Lower leg skin (tissue), 4 donors: ENCODE results near the gene ITGA2B. TPM values are rescaled to one million over a fixed set of nuclear protein-coding genes. Genes with fewer than 3 reads are reported as not detected.

Experiments
- DNase-seq, 2 donors: peaks; one replicate each; pipeline ENCODE4 v3.0.0-alpha.2; 2019; ENCODE audit warnings: low spot score in 2 of 2
- H3K4me3 ChIP-seq: fragments of 200-600 bp; sonication (generic); 2 replicates; pipeline ENCODE4 v1.5.1; 2017; ENCODE audit warnings: mild to moderate bottlenecking, low read depth; ENCODE audit not compliant: poor library complexity, severe bottlenecking
- POLR2A ChIP-seq, 2 donors: fragments of 450-650 bp; IDR thresholded peaks; one replicate each; pipeline ENCODE4 v1.6.1; 2016 to 2017; ENCODE audit warnings: antibody characterized with exemption in 2 of 2, mild to moderate bottlenecking in 1 of 2, moderate library complexity in 1 of 2
- WGBS, 2 donors: methylation state at CpG; one replicate each; pipeline ENCODE4 v1.1.5; 2018; 5-methylcytosine and 5-hydroxymethylcytosine counted together
- intact Hi-C: fragments of 100-400 bp; cut with DNase I; formaldehyde crosslinking; loops from one replicate; pipeline ENCODE4 v1.15.0; 2023; ENCODE audit warnings: low total_unique reads
- total RNA-seq, 4 donors: library from RNA; depleted of rRNA; stranded (reverse); fragments of >200 nt; gene quantifications; one replicate each; pipeline ENCODE4 v1.1.0, GENCODE V29; 2016
- TF ChIP-seq, protein P1 (sequence below), 3 donors: fragments of 450-650 bp; IDR thresholded peaks; one replicate each; pipeline ENCODE4 v1.5.1; 2016; ENCODE audit warnings: antibody characterized with exemption in 3 of 3, mild to moderate bottlenecking in 3 of 3, moderate library complexity in 2 of 3

The ITGA2B gene
- total RNA-seq, 4 donors from 2014 or later, result 0.10 to 0.30 TPM; not detected in 2

DNA sequence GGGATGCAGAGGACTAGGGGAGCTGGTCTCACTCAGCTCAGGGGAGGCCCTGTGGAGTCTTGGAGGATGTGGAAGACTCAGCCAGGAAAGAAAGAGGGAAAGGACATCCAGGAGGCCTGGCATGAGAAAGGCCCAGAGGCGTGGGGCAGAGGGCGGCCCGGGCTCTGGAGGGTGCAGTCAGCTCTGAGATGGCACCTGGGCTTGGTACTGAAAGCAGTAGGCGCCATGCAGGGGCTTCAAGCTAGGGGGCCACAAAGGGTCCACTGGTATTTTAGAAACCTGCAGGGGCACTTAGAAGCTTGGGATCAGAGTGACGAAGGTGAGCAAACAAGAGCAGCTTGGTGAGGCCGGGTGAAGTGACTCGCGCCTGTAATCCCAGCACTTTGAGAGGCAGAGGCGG is 31.4 kb downstream of the ITGA2B start:
- no peak overlapping the region for H3K4me3 ChIP-seq
- intact Hi-C loops, result no loop called here
- TF ChIP-seq POLR2A (IDR thresholded peaks at IDR 0.05), result no peak
- TF ChIP-seq, protein P1, sequence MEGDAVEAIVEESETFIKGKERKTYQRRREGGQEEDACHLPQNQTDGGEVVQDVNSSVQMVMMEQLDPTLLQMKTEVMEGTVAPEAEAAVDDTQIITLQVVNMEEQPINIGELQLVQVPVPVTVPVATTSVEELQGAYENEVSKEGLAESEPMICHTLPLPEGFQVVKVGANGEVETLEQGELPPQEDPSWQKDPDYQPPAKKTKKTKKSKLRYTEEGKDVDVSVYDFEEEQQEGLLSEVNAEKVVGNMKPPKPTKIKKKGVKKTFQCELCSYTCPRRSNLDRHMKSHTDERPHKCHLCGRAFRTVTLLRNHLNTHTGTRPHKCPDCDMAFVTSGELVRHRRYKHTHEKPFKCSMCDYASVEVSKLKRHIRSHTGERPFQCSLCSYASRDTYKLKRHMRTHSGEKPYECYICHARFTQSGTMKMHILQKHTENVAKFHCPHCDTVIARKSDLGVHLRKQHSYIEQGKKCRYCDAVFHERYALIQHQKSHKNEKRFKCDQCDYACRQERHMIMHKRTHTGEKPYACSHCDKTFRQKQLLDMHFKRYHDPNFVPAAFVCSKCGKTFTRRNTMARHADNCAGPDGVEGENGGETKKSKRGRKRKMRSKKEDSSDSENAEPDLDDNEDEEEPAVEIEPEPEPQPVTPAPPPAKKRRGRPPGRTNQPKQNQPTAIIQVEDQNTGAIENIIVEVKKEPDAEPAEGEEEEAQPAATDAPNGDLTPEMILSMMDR (IDR thresholded peaks at IDR 0.05), result no peak
- 89 to 90% methylated on average over 9 of the region's 9 CpGs for whole genome bisulfite sequencing, 2 donors
- no peak for DNase-seq

GRCh38 chr17:44356241-44356640 is 33.2 kb downstream of the ITGA2B start:
- no peak for TF ChIP-seq POLR2A (IDR thresholded peaks at IDR 0.05)
- TF ChIP-seq, protein P1 (IDR thresholded peaks at IDR 0.05), result no peak
- no peak overlapping the region for H3K4me3 ChIP-seq
- DNase-seq, result no peak
- WGBS, 2 donors, result 67 to 83% methylated on average over 11 of the region's 11 CpGs
- intact Hi-C loops, result no loop called here

DNA sequence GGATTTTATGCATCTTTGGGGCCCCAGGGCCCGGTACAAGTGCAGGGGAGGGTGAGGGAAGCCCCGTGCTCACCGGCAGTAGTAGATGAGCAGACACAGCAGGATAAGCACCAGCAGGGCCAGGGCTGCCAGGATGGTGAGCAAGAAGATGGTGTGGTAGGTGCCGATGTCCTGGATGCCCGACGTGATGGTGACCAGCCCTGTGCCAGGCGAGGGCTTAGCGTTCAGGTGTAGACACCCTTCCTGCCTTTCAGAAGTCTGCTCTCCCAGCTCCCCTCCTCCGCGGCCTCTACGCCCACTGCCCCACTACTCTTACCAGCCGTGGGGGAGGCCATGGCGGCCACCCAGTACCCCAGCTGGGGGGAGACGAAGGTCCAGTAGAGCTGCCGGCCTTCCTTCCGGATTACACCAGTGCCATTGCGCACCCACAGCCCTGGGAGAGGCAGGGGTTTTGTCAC is 33.8 kb downstream of the ITGA2B start:
- TF ChIP-seq, protein P1 (IDR thresholded peaks at IDR 0.05), result no peak
- no peak for TF ChIP-seq POLR2A (IDR thresholded peaks at IDR 0.05)
- 78 to 83% methylated on average over 16 to 17 of the region's 17 CpGs for WGBS, 2 donors

DNA sequence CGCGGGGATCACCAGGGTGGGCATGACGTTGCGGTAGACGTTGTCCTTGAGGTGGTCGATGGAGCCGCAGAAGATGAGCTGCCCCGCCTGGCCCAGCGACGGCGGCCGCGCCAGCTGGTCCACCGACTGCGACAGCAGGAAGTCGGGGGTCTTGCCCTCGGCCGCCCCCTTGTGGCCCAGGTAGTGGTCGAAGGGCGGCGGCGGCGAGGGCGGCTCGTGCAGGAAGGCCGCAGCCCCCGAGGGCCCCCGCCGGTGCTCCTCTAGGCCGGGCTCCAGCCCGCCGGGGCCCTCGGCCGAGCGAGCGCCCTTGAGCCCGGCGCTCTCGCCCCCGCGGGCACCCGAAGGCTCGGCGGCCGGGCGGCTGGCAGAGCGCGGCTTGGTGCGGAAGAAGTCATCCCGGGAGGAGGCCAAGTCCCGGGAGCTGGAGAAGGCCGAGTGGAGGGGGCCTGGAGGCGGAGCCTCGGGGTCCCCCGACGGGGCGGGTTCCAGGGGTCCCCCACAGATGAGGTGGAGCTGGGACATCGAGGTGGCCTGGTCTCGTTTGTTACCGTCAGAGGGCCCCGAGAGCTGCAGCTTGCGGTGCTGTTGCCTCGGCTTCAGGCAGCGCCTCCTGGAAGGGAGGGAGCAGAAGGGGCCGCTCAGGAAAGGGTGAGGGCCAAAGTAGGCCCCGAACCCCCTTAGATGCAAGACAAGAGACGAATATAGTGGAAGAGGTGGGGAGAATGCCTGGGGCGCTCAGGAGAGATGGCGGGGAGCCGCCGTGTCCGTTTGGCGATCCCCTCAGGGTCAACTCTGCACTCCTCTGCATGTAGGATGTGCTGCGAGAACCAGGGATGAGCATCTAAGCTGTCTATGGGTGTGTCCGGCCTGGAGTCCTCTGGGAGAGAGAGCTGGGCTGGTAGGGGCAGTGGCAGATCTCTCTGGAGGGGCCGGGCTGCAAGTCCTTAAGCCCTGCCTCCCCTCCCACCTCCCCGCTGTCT is 34.6 kb downstream of the ITGA2B start:
- H3K4me3 ChIP-seq, result no peak overlapping the region
- TF ChIP-seq POLR2A (IDR thresholded peaks at IDR 0.05), result no peak
- TF ChIP-seq, protein P1 (IDR thresholded peaks at IDR 0.05), result no peak
- no peak for DNase-seq
- 64 to 75% methylated on average over 32 to 71 of the region's 77 CpGs for WGBS, 2 donors
- intact Hi-C loops, result no loop called here

More for the DNA sequence above, 33.8 kb downstream of the ITGA2B start:
- H3K4me3 ChIP-seq, result no peak overlapping the region
- no peak for DNase-seq
- intact Hi-C loops, result no loop called here

DNA sequence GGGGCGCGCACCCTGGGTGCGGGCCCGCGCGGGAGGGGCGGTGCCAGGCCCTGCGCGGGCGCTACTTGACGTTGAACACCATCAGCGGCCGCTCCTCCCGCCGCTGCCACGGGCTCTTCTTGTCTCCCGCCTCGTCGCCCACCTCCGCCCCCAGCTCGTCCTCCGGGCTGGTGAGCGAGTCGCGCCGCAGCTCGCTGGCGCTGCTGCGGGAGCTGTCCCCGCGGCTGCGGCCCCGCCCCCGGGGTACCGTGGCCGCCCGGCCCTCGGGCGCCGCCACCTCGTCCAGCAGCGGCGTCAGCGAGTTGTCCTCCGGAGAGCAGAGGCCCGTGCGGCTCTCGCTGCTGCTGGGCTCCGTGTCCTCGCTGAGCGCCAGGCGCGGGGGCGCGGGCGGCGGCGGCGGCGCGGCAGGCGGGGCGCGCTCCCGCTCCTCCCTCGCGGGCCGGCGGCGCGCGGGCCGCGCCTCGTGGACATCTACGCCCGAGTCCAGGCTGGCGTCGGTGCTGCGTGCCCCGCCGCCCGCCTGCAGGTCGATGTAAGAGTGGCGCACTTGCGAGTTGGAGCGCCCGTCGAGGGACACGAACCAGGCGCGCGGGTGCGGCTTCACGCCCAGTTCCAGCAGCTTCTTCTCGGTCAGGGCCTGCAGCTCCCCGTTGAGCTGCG is 35.6 kb downstream of the ITGA2B start:
- TF ChIP-seq POLR2A (IDR thresholded peaks at IDR 0.05), result no peak
- TF ChIP-seq, protein P1 (IDR thresholded peaks at IDR 0.05), result no peak
- intact Hi-C loops, result no loop called here
- H3K4me3 ChIP-seq, result no peak overlapping the region
- 56% methylated on average over 57 of the region's 98 CpGs; no CpG with 5 or more reads in 1 of the 2 donors for WGBS, 2 donors
- no peak for DNase-seq
